Stimulated activated CD4-positive, alpha-beta T cell treated with anti-CD3 and anti-CD28 coated beads, Interleukin-1b, Interleukin-23, amount 100 ng/mL, for 48 hours (primary cell): ENCODE measurements around the gene RSPH10B2.
A peak's percentile ranks its signal among the peaks of the same experiment; 100 is the strongest.
"Not testable (repeated sequence)": the region's sequence is repeated elsewhere in the genome, so short reads cannot be mapped to it uniquely, and the experiment has no call there.

ENCODE experiments used
- DNase-seq: peaks from one replicate; pipeline ENCODE4 v3.0.0-alpha.2; 2020

RSPH10B2 gene

GRCh38 chr7:6792113-6792872, 38.4 kb downstream of the RSPH10B2 start:
- DNase-seq = not testable (repeated sequence)

- DNase-seq = not testable (repeated sequence)
Measured at GRCh38 chr7:6794276-6794675, 40.4 kb downstream of the RSPH10B2 start.

- not testable (repeated sequence) for DNase-seq
Measured at GRCh38 chr7:6797218-6797617, 43.3 kb downstream of the RSPH10B2 start.

GRCh38 chr7:6798047-6798446, 44.1 kb downstream of the RSPH10B2 start:
- DNase-seq = not testable (repeated sequence)

- not testable (repeated sequence) for DNase-seq
Measured at GRCh38 chr7:6799887-6800286, 46.0 kb downstream of the RSPH10B2 start.

GRCh38 chr7:6800331-6800730, 46.4 kb downstream of the RSPH10B2 start:
- not testable (repeated sequence) for DNase-seq

- not testable (repeated sequence) for DNase-seq
Measured at GRCh38 chr7:6807393-6807918, 53.6 kb downstream of the RSPH10B2 start.

- not testable (repeated sequence) for DNase-seq
Measured at GRCh38 chr7:6807959-6808358, 54.1 kb downstream of the RSPH10B2 start.

- not testable (repeated sequence) for DNase-seq
Measured at GRCh38 chr7:6813011-6813410, 59.1 kb downstream of the RSPH10B2 start.

GRCh38 chr7:6815470-6815869, 61.6 kb downstream of the RSPH10B2 start:
- DNase-seq = not testable (repeated sequence)

GRCh38 chr7:6821622-6822021, 67.7 kb downstream of the RSPH10B2 start:
- not testable (repeated sequence) for DNase-seq

GRCh38 chr7:6825236-6826125, 71.6 kb downstream of the RSPH10B2 start:
- DNase-seq = not testable (repeated sequence)

GRCh38 chr7:6826151-6826550, 72.2 kb downstream of the RSPH10B2 start, which contains the start of gene CCZ1B:
TSS of gene CCZ1B (minus strand) at chr7:6826275. CDS start at chr7:6826197, 78 bp downstream.
- peak; percentile 83 for DNase-seq

GRCh38 chr7:6827180-6827579, 73.3 kb downstream of the RSPH10B2 start:
- DNase-seq = not testable (repeated sequence)

- not testable (repeated sequence) for DNase-seq
Measured at GRCh38 chr7:6829616-6830015, 75.7 kb downstream of the RSPH10B2 start.

- DNase-seq = not testable (repeated sequence)
Measured at GRCh38 chr7:6830026-6830425, 76.1 kb downstream of the RSPH10B2 start.

- no peak for DNase-seq
Measured at GRCh38 chr7:6831018-6831725, 77.3 kb downstream of the RSPH10B2 start.

GRCh38 chr7:6833636-6834035, 79.7 kb downstream of the RSPH10B2 start:
- DNase-seq = no peak

- DNase-seq = not testable (repeated sequence)
Measured at GRCh38 chr7:6835521-6835920, 81.6 kb downstream of the RSPH10B2 start.

GRCh38 chr7:6837081-6837480, 83.2 kb downstream of the RSPH10B2 start:
- not testable (repeated sequence) for DNase-seq

GRCh38 chr7:6842278-6842921, 88.5 kb downstream of the RSPH10B2 start:
- not testable (repeated sequence) for DNase-seq

GRCh38 chr7:6843092-6843491, 89.2 kb downstream of the RSPH10B2 start:
- DNase-seq = not testable (repeated sequence)
